Fibroblast of skin of scalp (primary cell): ENCODE data around the gene G2E3.
"Not testable (repeated sequence)": the region's sequence is repeated elsewhere in the genome, so short reads cannot be mapped to it uniquely, and the experiment has no call there.

Experiments used
- DNase-seq: peaks from one replicate; pipeline ENCODE4 v3.0.0-alpha.2; 2013

The G2E3 gene

DNA sequence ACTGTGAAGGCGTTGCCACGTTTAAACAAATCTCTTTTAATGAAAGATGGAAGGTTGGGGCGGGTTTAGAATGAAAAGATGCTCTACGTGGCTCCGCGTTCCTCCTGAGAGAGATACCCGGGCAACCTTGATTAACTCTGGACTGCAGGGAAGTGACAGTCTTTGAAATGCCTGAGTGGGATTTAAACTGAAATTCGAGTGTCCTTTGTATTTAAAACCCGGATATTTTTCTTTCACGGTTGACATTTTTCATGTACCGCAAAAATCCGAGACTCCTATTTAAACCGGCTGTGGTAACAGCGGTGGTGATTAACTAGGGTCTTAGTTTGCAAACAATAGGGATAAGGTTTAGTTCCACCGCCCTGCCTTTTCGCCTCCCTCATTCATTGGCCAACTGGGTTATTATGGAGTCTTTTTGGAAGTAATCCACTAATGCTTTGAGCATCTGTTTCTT lies 707 bp downstream of the G2E3 start:
- DNase-seq = peak; percentile 53

- no peak for DNase-seq
Measured at GRCh38 chr14:30560581-30560980, 1.6 kb downstream of the G2E3 start.

- DNase-seq = no peak
Measured at GRCh38 chr14:30564235-30564867, 5.4 kb downstream of the G2E3 start.

- DNase-seq = peak; percentile 18
Measured at GRCh38 chr14:30564868-30565248, 5.9 kb downstream of the G2E3 start.

DNA sequence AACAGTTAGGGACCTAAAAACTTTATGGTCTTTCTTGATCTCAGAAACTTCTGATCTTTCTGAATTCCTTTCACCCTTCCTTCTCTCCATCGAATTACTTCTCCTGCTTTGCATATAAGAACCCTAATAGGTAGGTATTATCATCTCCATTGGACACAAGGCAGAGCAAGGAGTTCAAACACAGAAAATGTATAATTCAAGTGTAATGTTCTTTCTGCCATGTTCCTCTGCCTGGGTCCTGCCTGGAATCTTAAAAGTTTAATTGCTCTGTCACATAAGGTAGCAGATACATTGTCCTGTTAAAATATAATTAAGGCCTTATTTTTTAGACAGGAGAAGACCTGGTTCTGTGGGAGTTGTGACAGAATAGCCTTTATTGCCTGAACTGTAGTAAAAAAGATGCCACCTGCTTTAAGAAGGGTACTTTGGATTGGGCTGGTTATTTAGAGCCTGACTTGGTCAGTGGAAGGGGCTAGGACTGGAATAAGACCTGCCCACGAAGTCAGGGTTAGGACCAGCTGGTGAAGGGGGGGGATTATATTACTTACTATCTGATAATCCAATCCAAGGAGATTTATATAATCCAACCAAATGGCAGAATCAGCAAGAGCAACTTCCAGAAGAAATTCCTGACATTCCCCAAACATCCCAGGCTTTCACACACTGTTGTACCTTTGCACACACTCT lies 10.4 kb downstream of the G2E3 start:
- peak; percentile 33 for DNase-seq

GRCh38 chr14:30569903-30570226 lies 10.9 kb downstream of the G2E3 start:
- no peak for DNase-seq

DNA sequence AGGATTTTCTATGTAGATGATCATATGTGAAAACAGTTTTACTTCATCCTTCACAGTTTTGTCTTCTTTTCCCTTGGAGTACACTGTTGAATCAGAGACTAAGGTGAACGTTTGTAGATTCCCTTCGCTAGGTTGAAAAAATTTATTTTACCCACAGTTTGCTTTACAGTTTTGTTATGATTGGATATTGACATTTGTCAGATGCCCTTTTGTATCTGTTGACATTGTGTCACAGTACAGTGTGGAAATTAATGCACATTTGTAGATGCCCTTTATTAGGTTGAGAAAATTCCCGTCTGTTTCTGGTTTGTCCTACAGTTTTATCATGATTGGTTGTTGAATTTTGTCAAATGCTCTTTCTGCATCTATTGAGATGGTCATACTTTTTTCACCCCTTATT lies 13.3 kb downstream of the G2E3 start:
- no peak for DNase-seq

DNA sequence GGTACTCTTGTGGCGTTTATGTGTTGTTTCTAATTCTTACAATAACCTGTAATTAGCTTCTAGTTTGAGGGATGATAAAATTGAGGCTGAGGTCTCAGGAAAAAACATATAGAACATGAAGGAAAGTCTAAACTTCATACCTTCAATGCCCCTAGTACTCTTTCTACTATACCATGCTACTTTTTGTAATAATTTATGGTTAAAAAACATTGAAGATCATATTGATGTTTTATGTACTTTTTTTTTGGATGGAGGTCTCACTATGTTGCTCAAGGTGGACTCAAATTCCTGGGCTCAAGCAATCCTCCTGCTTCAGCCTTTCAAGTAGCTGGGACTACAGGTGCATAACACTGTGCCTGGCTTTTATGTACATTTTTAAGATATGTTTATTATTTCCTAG lies 13.8 kb downstream of the G2E3 start:
- DNase-seq = no peak

DNA sequence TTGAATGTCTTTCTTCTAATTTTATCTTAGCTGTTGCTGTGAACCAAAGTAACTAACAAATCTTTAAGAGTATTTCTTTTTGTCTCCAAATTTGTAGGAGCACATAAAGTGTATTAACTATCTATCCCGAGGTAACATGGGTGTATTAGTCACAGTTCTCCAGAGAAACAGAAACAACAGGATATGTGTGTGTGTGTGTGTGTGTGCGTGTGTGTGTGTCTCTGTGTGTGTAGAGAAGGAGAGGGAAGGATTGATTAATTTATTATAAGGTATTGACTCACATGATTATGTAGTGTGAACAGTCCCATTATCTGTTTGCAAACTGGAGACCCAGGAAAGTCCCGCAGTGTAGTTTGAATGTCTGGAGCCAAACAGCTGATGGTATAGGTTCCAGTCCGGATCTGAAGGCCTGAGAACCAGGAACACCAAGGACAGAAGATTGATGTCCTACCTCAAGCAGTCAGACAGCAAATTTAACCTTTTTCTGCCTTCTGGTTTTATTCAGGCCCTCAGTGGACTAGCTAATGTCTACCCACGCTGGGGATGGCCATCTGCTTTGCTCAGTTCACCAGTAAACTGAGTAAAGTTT lies 14.4 kb downstream of the G2E3 start:
- peak; percentile 49 for DNase-seq

- no peak for DNase-seq
Measured at GRCh38 chr14:30573966-30574365, 15.0 kb downstream of the G2E3 start.

DNA sequence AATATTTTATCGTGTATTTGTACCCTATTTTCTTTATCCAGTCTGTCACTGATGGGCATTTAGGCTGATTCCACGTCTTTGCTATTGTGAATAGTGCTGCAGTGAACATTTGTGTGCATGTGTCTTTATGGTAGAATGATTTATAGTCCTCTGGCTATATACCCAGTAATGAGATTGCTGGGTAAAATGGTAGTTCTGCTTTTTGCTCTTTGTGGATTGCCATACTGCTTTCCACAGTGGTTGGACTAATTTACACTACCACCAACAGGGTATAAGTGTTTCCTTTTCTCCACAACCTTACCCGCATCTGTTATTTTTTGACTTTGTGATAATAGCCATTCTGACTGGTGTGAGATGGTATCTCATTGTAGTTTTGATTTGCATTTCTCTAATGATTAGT lies 15.8 kb downstream of the G2E3 start:
- not testable (repeated sequence) for DNase-seq

DNA sequence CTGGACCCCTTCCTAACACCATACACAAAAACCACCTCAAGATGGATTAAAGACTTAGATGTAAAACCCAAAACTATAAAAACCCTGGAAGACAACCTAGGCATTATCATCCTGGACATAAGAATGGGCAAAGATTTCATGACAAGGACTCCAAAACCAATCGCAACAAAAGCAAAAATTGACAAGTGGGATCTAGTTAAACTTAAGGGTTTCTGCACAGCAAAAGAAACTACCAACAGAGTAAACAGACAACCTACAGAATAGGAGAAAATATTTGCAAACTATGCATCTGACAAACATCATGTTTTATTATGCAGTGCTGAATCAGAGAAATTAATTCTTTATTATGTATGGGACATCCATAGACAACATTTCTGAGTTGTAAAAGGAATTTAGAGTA lies 17.4 kb downstream of the G2E3 start:
- not testable (repeated sequence) for DNase-seq

GRCh38 chr14:30580616-30581282 lies 21.8 kb downstream of the G2E3 start:
- peak; percentile 38 for DNase-seq

GRCh38 chr14:30581283-30581625 lies 22.3 kb downstream of the G2E3 start:
- no peak for DNase-seq

DNA sequence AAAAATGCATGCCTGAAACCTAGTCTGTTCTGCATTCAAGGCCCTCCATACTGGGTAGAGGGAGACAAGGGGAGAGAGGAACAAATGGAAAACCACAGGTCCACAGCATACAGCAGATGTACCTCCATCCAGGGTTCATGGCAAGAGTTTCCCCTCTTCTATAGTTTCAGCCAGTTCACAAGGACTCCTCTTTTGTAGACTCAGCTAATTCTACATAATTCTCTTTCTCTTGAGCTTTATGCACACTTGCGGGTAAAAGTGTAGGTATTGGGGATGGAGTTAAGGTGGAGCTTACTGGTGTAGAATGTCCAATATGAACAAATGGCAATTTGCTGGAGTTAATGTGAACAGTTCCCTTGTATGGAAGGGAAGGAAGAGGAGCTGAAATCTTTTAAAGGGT lies 23.4 kb downstream of the G2E3 start:
- DNase-seq = no peak

- DNase-seq = peak; percentile 9
Measured at GRCh38 chr14:30584058-30584630, 25.2 kb downstream of the G2E3 start.

- no peak for DNase-seq
Measured at GRCh38 chr14:30585204-30585603, 26.2 kb downstream of the G2E3 start.

GRCh38 chr14:30587141-30587540 lies 28.2 kb downstream of the G2E3 start:
- DNase-seq = no peak

DNA sequence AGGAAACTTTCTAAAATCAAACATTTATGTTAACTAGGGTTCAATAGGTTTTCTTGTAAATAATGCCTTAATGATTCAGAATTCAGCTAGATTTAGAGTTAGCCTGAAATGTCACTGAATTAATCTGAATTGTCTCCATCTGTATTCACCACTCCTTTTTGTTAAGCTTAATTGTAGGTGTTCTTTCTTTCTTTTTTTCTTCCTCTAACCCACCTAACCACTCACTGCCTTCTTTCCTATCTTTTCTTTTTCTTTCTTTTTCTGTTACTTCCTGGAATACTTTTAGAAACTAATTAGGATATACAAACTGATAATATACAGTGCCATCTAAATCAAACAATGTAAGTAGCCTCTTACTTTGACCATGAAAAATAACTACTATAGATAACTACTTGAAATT lies 29.9 kb downstream of the G2E3 start:
- no peak for DNase-seq

GRCh38 chr14:30596935-30597334 lies 38.0 kb downstream of the G2E3 start:
- DNase-seq = no peak

GRCh38 chr14:30597504-30597903 lies 38.5 kb downstream of the G2E3 start:
- DNase-seq = no peak

DNA sequence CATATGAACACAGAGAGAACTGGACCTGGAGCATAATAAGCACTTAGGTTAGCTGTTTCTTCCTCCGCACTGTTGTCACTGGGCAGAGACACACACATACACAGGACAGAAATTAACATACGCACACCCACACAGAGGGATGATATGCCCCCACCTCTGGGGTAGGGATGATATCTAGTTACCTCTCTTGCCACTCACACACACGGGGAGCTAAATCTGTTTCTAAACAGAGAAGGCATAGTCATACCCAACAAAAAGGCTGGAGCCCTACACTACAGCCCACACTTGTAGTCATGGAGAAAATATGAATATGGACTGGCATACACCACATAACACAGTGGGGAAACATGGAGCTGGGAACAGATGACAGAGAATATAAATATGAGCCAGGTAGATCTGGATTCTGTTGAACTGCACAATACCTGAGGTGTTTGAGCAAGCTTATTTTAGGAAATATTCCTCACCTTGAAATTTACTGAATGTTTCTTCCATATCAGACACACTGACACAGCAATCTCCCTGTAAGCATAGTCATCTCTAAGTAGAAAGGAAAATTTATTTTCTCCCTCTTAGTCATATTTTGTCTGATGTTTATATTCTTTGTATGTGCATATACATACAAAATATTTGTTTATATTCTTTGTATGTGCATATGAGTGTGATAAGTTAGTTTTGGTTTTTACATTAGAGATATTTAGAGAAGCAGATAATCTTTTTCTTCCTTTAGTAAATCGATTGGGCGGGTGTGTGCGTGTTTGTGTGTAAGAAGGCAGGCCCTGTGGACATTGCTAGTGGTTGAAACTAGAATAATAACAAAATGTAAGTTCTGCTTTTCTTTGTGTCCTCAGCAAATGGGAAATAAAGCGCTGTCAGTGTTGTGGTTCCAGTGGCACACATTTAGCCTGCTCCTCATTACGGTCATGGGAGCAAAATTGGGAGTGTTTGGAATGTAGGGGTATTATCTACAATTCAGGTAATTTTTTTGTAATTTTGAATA lies 42.3 kb downstream of the G2E3 start:
- DNase-seq = no peak
